Fibroblast of lung (primary cell): ENCODE measurements around the gene APBA2.

Experiments
- EZH2 ChIP-seq: IDR thresholded peaks from 2 replicates; pipeline ENCODE4 v1.5.1; 2012; ENCODE audit warnings: low read length, control low read depth, mild to moderate bottlenecking; ENCODE audit errors: missing control alignments
- TF ChIP-seq, protein P1 (sequence below), 2 donors: IDR thresholded peaks in 1 of 2; conservative IDR thresholded peaks in 1 of 2; 1 replicate in 1 of 2; 2 replicates in 1 of 2; pipeline ENCODE4 v1.5.1; 2011 to 2012; ENCODE audit warnings: low read length in 2 of 2, control low read depth in 1 of 2, inconsistent platforms in 1 of 2, low read depth in 1 of 2, mild to moderate bottlenecking in 1 of 2

DNA sequence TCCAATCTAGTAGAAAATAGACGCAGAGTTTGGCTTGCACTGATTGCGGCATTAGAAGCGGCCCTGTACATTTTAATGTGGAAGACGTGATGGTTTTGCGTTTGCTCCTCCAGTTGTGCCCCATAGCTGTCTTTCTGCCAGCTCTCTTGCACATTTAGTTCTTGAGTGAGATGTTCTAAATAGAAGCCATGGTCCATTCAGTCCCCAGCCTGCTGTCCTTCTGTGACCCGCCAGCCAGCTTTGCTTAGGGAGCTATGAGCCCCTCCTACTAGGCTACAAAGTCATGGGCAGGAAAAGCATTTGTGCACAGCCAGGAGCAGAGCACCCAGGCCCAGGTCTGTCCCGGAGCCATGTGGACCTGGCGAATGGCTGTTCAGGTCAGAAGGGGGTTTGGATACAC lies 50.3 kb downstream of the APBA2 start:
- TF ChIP-seq, protein P1, sequence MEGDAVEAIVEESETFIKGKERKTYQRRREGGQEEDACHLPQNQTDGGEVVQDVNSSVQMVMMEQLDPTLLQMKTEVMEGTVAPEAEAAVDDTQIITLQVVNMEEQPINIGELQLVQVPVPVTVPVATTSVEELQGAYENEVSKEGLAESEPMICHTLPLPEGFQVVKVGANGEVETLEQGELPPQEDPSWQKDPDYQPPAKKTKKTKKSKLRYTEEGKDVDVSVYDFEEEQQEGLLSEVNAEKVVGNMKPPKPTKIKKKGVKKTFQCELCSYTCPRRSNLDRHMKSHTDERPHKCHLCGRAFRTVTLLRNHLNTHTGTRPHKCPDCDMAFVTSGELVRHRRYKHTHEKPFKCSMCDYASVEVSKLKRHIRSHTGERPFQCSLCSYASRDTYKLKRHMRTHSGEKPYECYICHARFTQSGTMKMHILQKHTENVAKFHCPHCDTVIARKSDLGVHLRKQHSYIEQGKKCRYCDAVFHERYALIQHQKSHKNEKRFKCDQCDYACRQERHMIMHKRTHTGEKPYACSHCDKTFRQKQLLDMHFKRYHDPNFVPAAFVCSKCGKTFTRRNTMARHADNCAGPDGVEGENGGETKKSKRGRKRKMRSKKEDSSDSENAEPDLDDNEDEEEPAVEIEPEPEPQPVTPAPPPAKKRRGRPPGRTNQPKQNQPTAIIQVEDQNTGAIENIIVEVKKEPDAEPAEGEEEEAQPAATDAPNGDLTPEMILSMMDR (conservative IDR thresholded peaks at IDR 0.05 in 1 of 2, IDR thresholded peaks at IDR 0.05 in 1 of 2; ENCODE audit: low read depth in 1 of 2, low read length in 2 of 2): no peak
- no peak for TF ChIP-seq EZH2
